Left lung (tissue), 10 donors: ENCODE data around the gene LPCAT1. TPM values are rescaled to one million over a fixed set of nuclear protein-coding genes. Genes with fewer than 3 reads are reported as not detected.

Source experiments
- ATAC-seq: fragments of 200-7000 bp; cut with Tn5 transposase; one replicate; pipeline ENCODE4 v1.9.1; 2020; ENCODE audit warnings: moderate library complexity
- DNase-seq, 4 donors: peaks; one replicate each; pipeline ENCODE4 v3.0.0-alpha.2; 2013 to 2020
- H3K27ac ChIP-seq, 2 donors: fragments of 200-600 bp; sonication (generic) in 1 of 2; one replicate each; pipeline versions ENCODE4 v1.5.0 to v1.8.0; 2020 to 2021
- H3K27me3 ChIP-seq, 2 donors: fragments of 200-600 bp; sonication (generic) in 1 of 2; one replicate each; pipeline versions ENCODE4 v1.5.0 to v1.8.0; 2020 to 2021
- H3K36me3 ChIP-seq, 2 donors: fragments of 200-600 bp; sonication (generic) in 1 of 2; one replicate each; pipeline versions ENCODE4 v1.5.0 to v1.8.0; 2020 to 2021
- H3K4me1 ChIP-seq, 2 donors: fragments of 200-600 bp; one replicate each; pipeline ENCODE4 v1.8.0; 2021
- H3K4me3 ChIP-seq, 2 donors: fragments of 200-600 bp; sonication (generic) in 1 of 2; one replicate each; pipeline versions ENCODE4 v1.5.0 to v1.8.0; 2020 to 2021; ENCODE audit warnings: mild to moderate bottlenecking in 1 of 2
- H3K9me3 ChIP-seq, 2 donors: fragments of 200-600 bp; sonication (generic) in 1 of 2; one replicate each; pipeline versions ENCODE4 v1.5.0 to v1.8.0; 2020 to 2021
- intact Hi-C, 2 donors: fragments of 100-400 bp; cut with DNase I; formaldehyde crosslinking; loops; one replicate each; pipeline versions ENCODE4 v1.11.2 to v1.14.2; 2022
- polyA plus RNA-seq, 6 donors: library from polyadenylated mRNA; unstranded; fragments of 120-200 nt; gene quantifications; one replicate each; pipeline ENCODE4 v1.2.1, GENCODE V29; 2013; ENCODE audit not compliant: insufficient read length in 6 of 6
- total RNA-seq, 2 donors: library from RNA; stranded (reverse); fragmentation: NEBNext Ultra II Directional; extraction: Animal tissue kit (Norgen Biotek cat#: 25700); gene quantifications; one replicate each; pipeline ENCODE4 v1.2.1, GENCODE V29; 2021
- TF ChIP-seq, protein P1 (sequence below), 2 donors: fragments of 200-600 bp; sonication (generic) in 1 of 2; IDR thresholded peaks; one replicate each; pipeline versions ENCODE4 v1.5.0 to v1.8.0; 2021; ENCODE audit warnings: antibody characterized with exemption in 2 of 2
- donor health status: DM: no; HTN: yes; CAD: no.
- donor health status: DM: no; HTN: no; CAD: no.

LPCAT1 gene
- total and polyA plus RNA-seq, 8 donors: 106 to 751 (median 148) TPM

DNA sequence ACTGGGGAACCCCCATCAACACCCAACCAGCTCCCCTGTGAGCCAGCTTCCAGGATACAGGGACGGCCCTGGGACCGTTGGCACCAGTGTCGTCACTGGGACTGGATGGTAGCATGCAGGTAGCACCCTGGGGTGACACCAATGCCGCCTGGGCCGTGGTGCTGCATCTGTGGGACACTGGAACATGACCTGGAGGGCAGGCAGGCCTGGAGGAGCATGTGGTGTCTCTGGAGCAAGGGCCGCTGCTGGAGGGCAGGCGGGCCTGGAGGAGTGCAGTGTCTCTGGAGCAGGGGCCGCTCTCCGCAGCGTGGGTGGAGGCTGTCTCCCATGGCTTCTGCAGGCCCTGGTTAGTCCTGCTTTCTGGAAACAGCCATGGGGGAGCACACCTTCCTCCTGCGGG lies 13.1 kb downstream of the LPCAT1 start:
- ATAC-seq: no peak
- intact Hi-C loops: no loop called here

DNA sequence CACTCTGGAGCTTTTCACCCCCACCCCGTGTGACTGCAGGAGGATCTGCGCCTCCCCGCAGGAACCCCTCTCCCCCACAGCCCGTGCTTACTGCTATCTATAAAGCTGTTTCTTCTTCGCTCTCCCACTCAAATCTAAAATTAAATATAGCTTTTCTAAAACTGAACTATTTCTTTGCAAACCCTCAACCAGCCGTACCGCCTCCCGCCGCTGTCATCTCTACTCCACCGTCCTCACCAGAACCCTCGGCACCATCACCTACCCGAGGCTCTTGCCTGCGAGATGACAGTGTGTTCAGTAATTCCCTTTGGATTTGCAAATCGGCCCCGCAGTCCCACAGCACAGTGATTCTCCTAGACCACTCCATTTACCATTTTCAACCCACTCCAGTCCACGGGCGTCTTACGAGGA lies 13.6 kb downstream of the LPCAT1 start:
- ATAC-seq (no peak), DNase-seq (peak in 2 of 4 donors; percentile 29 to 57)
- Histone ChIP-seq H3K36me3 (peaks cover 0 to 61% of the 10 kb centered on the region in 2 donors), H3K27ac (no peak overlapping the region), H3K4me1 (peaks cover 3 to 54% of the 10 kb centered on the region in 2 donors), H3K4me3 (no peak overlapping the region), H3K27me3 (no peaks in the 10 kb centered on the region), H3K9me3 (no peaks in the 10 kb centered on the region)
- TF ChIP-seq, protein P1, sequence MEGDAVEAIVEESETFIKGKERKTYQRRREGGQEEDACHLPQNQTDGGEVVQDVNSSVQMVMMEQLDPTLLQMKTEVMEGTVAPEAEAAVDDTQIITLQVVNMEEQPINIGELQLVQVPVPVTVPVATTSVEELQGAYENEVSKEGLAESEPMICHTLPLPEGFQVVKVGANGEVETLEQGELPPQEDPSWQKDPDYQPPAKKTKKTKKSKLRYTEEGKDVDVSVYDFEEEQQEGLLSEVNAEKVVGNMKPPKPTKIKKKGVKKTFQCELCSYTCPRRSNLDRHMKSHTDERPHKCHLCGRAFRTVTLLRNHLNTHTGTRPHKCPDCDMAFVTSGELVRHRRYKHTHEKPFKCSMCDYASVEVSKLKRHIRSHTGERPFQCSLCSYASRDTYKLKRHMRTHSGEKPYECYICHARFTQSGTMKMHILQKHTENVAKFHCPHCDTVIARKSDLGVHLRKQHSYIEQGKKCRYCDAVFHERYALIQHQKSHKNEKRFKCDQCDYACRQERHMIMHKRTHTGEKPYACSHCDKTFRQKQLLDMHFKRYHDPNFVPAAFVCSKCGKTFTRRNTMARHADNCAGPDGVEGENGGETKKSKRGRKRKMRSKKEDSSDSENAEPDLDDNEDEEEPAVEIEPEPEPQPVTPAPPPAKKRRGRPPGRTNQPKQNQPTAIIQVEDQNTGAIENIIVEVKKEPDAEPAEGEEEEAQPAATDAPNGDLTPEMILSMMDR (IDR thresholded peaks at IDR 0.05): no peak
- intact Hi-C loops: no loop called here

More for the DNA sequence above, 13.1 kb downstream of the LPCAT1 start:
- H3K4me3 ChIP-seq: no peak overlapping the region
- H3K27ac ChIP-seq: no peak overlapping the region
- DNase-seq: peak in 2 of 4 donors; percentile 31 to 77
- no peaks in the 10 kb centered on the region for H3K9me3 ChIP-seq
- H3K36me3 ChIP-seq: peaks cover 0 to 60% of the 10 kb centered on the region in 2 donors
- TF ChIP-seq, protein P1 (IDR thresholded peaks at IDR 0.05): no peak
- H3K27me3 ChIP-seq: no peaks in the 10 kb centered on the region
- peaks cover 5 to 54% of the 10 kb centered on the region in 2 donors for H3K4me1 ChIP-seq

DNA sequence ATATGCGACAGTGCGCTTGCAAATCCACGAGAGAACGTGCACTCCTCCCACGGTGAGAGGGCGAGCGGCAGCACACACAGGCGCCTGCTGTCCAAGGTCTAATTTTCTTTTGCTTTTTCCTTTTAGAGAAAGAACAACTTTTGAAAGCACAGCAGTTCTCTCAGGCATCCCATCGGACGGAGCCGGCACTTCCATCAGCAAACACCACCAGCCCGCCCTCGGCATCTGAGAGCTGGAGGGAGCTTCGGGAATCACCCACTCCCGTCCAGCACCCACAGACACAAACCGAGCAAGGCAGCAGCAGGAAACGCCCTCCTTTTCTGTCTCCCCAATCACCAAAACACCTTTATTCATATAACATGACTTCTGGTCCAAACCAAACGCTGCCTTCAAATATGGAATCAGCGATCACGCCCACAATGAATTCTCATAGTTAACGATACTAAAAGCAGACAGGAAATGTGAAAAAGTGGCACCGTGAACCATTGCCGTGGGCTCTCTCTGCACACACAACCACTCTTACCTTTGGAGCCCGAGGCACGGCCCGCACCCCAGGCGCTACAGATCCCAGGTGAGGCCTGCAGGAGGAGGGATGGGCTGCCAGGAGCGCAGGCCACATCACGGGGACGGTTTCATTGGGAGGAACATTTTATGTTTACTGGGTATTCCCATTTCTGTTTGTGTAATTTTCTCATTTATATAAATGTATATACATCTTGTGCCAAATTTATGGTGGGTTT lies 14.2 kb downstream of the LPCAT1 start:
- H3K27ac ChIP-seq: no peak overlapping the region
- H3K27me3 ChIP-seq: no peaks in the 10 kb centered on the region
- H3K36me3 ChIP-seq: peaks cover 0 to 61% of the 10 kb centered on the region in 2 donors
- DNase-seq: peak in 2 of 4 donors; percentile 23 to 62
- H3K4me1 ChIP-seq: peaks cover 6 to 53% of the 10 kb centered on the region in 2 donors
- TF ChIP-seq, protein P1 (IDR thresholded peaks at IDR 0.05): no peak
- no peak for ATAC-seq
- intact Hi-C loops: no loop called here
- H3K4me3 ChIP-seq: no peak overlapping the region
- no peaks in the 10 kb centered on the region for H3K9me3 ChIP-seq

DNA sequence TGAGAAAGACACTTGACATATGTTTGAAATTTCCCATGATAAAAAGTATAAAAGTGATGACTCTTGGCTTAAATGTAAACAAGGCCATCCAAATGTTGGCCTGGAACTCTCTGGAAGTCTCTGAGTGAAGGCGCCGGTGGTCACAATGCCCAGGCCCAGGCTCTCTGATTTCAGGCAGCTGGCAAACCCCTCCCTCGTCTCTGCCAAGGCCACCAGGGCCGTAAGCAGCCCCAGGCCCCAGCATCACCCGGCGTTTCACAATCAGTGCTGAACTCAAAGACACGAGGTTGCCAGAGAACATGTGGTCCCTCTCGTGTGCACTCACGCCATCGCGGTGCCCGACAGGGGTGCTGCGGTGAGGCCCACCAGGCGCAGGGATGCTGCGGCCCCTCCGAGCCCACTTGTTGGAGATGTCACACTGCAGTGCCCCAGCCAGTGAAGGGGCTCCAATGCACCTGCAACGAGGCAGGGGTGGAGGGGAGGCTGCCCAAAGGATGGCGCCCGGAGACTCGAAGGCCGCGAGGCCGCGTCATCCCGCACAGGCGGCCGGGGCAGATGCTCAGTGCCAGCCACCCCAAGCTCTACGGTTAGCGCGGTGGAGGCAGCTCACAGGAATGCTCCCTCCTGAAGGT lies 15.0 kb downstream of the LPCAT1 start:
- no peak for ATAC-seq
- peaks cover 0 to 57% of the 10 kb centered on the region in 2 donors for H3K36me3 ChIP-seq

More for the DNA sequence above, 15.0 kb downstream of the LPCAT1 start:
- peak in 3 of 4 donors; percentile 27 to 79 (median 60) for DNase-seq
- TF ChIP-seq, protein P1 (IDR thresholded peaks at IDR 0.05): no peak
- H3K4me1 ChIP-seq: peaks cover 10 to 53% of the 10 kb centered on the region in 2 donors
- H3K27ac ChIP-seq: no peak overlapping the region
- intact Hi-C loops: no loop called here
- no peak overlapping the region for H3K4me3 ChIP-seq
- no peaks in the 10 kb centered on the region for H3K27me3 ChIP-seq
- H3K9me3 ChIP-seq: no peaks in the 10 kb centered on the region
